ENCODE results near the gene INPP5A. TPM values are rescaled to one million over a fixed set of nuclear protein-coding genes. Genes with fewer than 3 reads are reported as not detected.

The INPP5A gene
- total RNA-seq, 1 experiment from 2014 or later: 12.3 TPM

- no TSS peak for BruUV-seq (replicated peaks)
- no peaks in the 10 kb centered on the region for H3K27me3 ChIP-seq (ENCODE audit: insufficient read depth, low read length)
- no peaks in the 10 kb centered on the region for H4K20me1 ChIP-seq (ENCODE audit: insufficient read depth)
- ChIA-PET CTCF (no interaction called here), RAD21 (ENCODE audit: low non-redundant PET in 1 of 2, low total read pairs in 2 of 2, uncharacterized antibody in 2 of 2, unreplicated experiment in 2 of 2) (no interaction called here), POLR2A (no interaction called here)
- H3K4me3 ChIP-seq (replicated peaks in 1 of 2; ENCODE audit: low read depth in 1 of 2, low read length in 2 of 2): no peak overlapping the region
- TF ChIP-seq, protein P1, sequence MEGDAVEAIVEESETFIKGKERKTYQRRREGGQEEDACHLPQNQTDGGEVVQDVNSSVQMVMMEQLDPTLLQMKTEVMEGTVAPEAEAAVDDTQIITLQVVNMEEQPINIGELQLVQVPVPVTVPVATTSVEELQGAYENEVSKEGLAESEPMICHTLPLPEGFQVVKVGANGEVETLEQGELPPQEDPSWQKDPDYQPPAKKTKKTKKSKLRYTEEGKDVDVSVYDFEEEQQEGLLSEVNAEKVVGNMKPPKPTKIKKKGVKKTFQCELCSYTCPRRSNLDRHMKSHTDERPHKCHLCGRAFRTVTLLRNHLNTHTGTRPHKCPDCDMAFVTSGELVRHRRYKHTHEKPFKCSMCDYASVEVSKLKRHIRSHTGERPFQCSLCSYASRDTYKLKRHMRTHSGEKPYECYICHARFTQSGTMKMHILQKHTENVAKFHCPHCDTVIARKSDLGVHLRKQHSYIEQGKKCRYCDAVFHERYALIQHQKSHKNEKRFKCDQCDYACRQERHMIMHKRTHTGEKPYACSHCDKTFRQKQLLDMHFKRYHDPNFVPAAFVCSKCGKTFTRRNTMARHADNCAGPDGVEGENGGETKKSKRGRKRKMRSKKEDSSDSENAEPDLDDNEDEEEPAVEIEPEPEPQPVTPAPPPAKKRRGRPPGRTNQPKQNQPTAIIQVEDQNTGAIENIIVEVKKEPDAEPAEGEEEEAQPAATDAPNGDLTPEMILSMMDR (IDR thresholded peaks at IDR 0.05 in 2 of 3, conservative IDR thresholded peaks at IDR 0.05 in 1 of 3; ENCODE audit: borderline replicate concordance in 1 of 3, insufficient read depth in 1 of 3, low read depth in 2 of 3, low read length in 2 of 3): no peak
- TF ChIP-seq POLR2A (IDR thresholded peaks at IDR 0.05; ENCODE audit: borderline replicate concordance, extremely low read depth, insufficient read depth, insufficient read length): no peak
- no peak for TF ChIP-seq ELF1 (IDR thresholded peaks at IDR 0.05; ENCODE audit: borderline replicate concordance, low read depth)
- TF ChIP-seq, protein P2, sequence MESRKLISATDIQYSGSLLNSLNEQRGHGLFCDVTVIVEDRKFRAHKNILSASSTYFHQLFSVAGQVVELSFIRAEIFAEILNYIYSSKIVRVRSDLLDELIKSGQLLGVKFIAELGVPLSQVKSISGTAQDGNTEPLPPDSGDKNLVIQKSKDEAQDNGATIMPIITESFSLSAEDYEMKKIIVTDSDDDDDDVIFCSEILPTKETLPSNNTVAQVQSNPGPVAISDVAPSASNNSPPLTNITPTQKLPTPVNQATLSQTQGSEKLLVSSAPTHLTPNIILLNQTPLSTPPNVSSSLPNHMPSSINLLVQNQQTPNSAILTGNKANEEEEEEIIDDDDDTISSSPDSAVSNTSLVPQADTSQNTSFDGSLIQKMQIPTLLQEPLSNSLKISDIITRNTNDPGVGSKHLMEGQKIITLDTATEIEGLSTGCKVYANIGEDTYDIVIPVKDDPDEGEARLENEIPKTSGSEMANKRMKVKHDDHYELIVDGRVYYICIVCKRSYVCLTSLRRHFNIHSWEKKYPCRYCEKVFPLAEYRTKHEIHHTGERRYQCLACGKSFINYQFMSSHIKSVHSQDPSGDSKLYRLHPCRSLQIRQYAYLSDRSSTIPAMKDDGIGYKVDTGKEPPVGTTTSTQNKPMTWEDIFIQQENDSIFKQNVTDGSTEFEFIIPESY (IDR thresholded peaks at IDR 0.05; ENCODE audit: extremely low read depth, insufficient replicate concordance, low read length): no peak
- no peak for TF ChIP-seq POLR2AphosphoS5 (IDR thresholded peaks at IDR 0.05; ENCODE audit: low read depth, low read length)
- TF ChIP-seq TCF7L2 (IDR thresholded peaks at IDR 0.05; ENCODE audit: borderline replicate concordance, extremely low read depth, insufficient read depth, insufficient read length): no peak
- no peak for TF ChIP-seq SRF (IDR thresholded peaks at IDR 0.05; ENCODE audit: low read depth)
- no peak for TF ChIP-seq CBX3 (IDR thresholded peaks at IDR 0.05; ENCODE audit: low read depth)
- TF ChIP-seq CEBPB (IDR thresholded peaks at IDR 0.05; ENCODE audit: low read depth): no peak
- TF ChIP-seq ZFX (IDR thresholded peaks at IDR 0.05): no peak
- no peak for TF ChIP-seq EGR1 (IDR thresholded peaks at IDR 0.05; ENCODE audit: low read depth)
- TF ChIP-seq JUND (IDR thresholded peaks at IDR 0.05): no peak
- no peak for TF ChIP-seq EZH2phosphoT487 (IDR thresholded peaks at IDR 0.05; ENCODE audit: borderline replicate concordance)
- no peak for TF ChIP-seq ZNF274 (IDR thresholded peaks at IDR 0.05; ENCODE audit: low read depth, low read length)
- TF ChIP-seq FOSL1 (IDR thresholded peaks at IDR 0.05; ENCODE audit: low read depth): no peak
- H3K79me2 ChIP-seq (ENCODE audit: insufficient read depth, low read length): no peaks in the 10 kb centered on the region
- ATAC-seq (no peak), DNase-seq (ENCODE audit: low read depth, low spot score) (no peak)
- intact Hi-C loops (cut with micrococcal nuclease): no loop called here
- no peaks in the 10 kb centered on the region for H3K9me2 ChIP-seq (ENCODE audit: insufficient read depth)
- H3K9me3 ChIP-seq (ENCODE audit: control insufficient read depth in 1 of 2, insufficient read depth in 1 of 2, low read depth in 1 of 2, low read length in 2 of 2): no peaks in the 10 kb centered on the region
- H3K36me3 ChIP-seq (ENCODE audit: control insufficient read depth in 1 of 2, insufficient read depth in 2 of 2, low read length in 2 of 2): no peaks in the 10 kb centered on the region
- no peak overlapping the region for H3K27ac ChIP-seq (ENCODE audit: low read depth, low read length)
- H3K4me2 ChIP-seq (ENCODE audit: low read length): no peak overlapping the region
- H2AFZ ChIP-seq (ENCODE audit: low read depth, low read length, poor library complexity, severe bottlenecking): no peak overlapping the region
- H3K9ac ChIP-seq (ENCODE audit: low read length): no peak overlapping the region
- peaks cover 2 to 19% of the 10 kb centered on the region in 2 experiments; a peak in 2 of 4 replicates for H3K4me1 ChIP-seq (ENCODE audit: control insufficient read depth in 1 of 2, insufficient read depth in 2 of 2, low read length in 2 of 2)
These were observed 2.9 kb downstream of the INPP5A start for GRCh38 chr10:132540456-132540855.
